ENCODE results near the gene SLC4A4. TPM values are rescaled to one million over a fixed set of nuclear protein-coding genes. Genes with fewer than 3 reads are reported as not detected.

The SLC4A4 gene
- total and polyA plus RNA-seq, 2 of the 8 experiments (the other 6 are each of a cell fraction or from before 2014, with no cell fraction given): 0.67 to 2.8 TPM

DNA sequence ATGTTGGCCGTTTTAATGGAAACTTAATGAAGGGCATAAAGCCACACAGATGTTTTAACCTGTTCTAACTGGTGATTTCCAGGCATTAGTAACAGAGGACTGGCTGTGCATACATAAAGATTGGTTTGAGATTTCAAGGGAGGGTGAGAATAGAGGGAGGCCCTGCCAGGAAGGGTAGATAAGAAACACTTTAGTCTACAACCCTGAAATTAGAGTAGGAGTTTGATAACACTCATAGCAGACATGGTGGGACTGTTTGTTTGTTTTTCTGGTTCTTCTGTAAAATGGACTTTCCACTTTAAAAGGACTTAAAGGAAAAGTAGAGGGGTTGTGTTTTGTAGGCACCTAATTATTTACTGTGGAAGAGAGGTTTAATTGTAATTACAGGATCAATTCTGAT lies 16.2 kb downstream of the SLC4A4 start (continued):
- TF ChIP-seq SAP30 (IDR thresholded peaks at IDR 0.05; ENCODE audit: insufficient read depth, insufficient replicate concordance, low read length) (no peak), SIRT6 (IDR thresholded peaks at IDR 0.05; ENCODE audit: low read length) (no peak), GABPA (IDR thresholded peaks at IDR 0.05; ENCODE audit: borderline replicate concordance, insufficient read depth, low read length) (no peak)

All from H1 (cell line).